Stimulated activated effector memory CD8-positive, alpha-beta T cell treated with anti-CD3 and anti-CD28 coated beads, Interleukin-12 subunit alpha, Interleukin-12 subunit beta, amount 100 ng/mL, for 72 hours (primary cell): ENCODE measurements around the gene UBD.

Source experiments
- ATAC-seq: fragments of 150-1000 bp; cut with Tn5 transposase; 2 replicates; pipeline ENCODE4 v1.10.0; 2021
- DNase-seq, 2 donors: peaks; one replicate each; pipeline ENCODE4 v3.0.0; 2021 to 2022; ENCODE audit warnings: low spot score in 2 of 2
- H3K27ac Mint-ChIP-seq: one replicate; pipeline ENCODE4 v1.8.0; 2022; ENCODE audit warnings: mild to moderate bottlenecking, mixed read lengths
- H3K36me3 Mint-ChIP-seq: one replicate; pipeline ENCODE4 v1.8.0; 2022; ENCODE audit warnings: mild to moderate bottlenecking, mixed read lengths
- H3K4me1 Mint-ChIP-seq: one replicate; pipeline ENCODE4 v1.8.0; 2022; ENCODE audit warnings: mixed read lengths
- H3K4me3 Mint-ChIP-seq: one replicate; pipeline ENCODE4 v1.8.0; 2022; ENCODE audit warnings: mild to moderate bottlenecking, mixed read lengths
- H3K9me3 Mint-ChIP-seq: one replicate; pipeline ENCODE4 v1.8.0; 2022; ENCODE audit warnings: mixed read lengths

The UBD gene

GRCh38 chr6:29559524-29560287, at the start of gene UBD:
TSS of gene UBD (minus strand) at chr6:29559732. CDS start at chr6:29559701, 31 bp downstream.
- Mint-ChIP-seq H3K9me3 (no peaks in the 10 kb centered on the region), H3K4me1 (peaks cover 5% of the 10 kb centered on the region)
- no peak for ATAC-seq

GRCh38 chr6:29608131-29608530, 48.6 kb upstream of the UBD start:
- Mint-ChIP-seq H3K27ac (no peak overlapping the region), H3K4me3 (no peak overlapping the region), H3K36me3 (peaks cover 28% of the 10 kb centered on the region), H3K4me1 (no peaks in the 10 kb centered on the region), H3K9me3 (no peaks in the 10 kb centered on the region)
- ATAC-seq (no peak), DNase-seq (no peak)

More at GRCh38 chr6:29559524-29560287, at the start of gene UBD:
- H3K27ac Mint-ChIP-seq: no peak within 1 kb of the TSS
- no peaks in the 10 kb centered on the region for H3K36me3 Mint-ChIP-seq
- no peak within 1 kb of the TSS for H3K4me3 Mint-ChIP-seq
- peak in 1 of 2 donors; percentile 29 for DNase-seq

- DNase-seq (no peak), ATAC-seq (no peak)
- peak overlapping the region; percentile 39 for H3K27ac Mint-ChIP-seq
- H3K36me3 Mint-ChIP-seq: peaks cover 10% of the 10 kb centered on the region
- no peak overlapping the region for H3K4me3 Mint-ChIP-seq
- no peaks in the 10 kb centered on the region for H3K4me1 Mint-ChIP-seq
- no peaks in the 10 kb centered on the region for H3K9me3 Mint-ChIP-seq
Observed at GRCh38 chr6:29603930-29604329, 44.4 kb upstream of the UBD start.

- no peaks in the 10 kb centered on the region for H3K9me3 Mint-ChIP-seq
- ATAC-seq (no peak), DNase-seq (no peak)
- H3K4me1 Mint-ChIP-seq: no peaks in the 10 kb centered on the region
- peaks cover 10% of the 10 kb centered on the region for H3K36me3 Mint-ChIP-seq
- H3K4me3 Mint-ChIP-seq: no peak overlapping the region
- H3K27ac Mint-ChIP-seq: peak overlapping the region; percentile 39
Observed at GRCh38 chr6:29603456-29603855, 43.9 kb upstream of the UBD start.

GRCh38 chr6:29602564-29603361, 43.2 kb upstream of the UBD start:
- peak overlapping the region; percentile 13 for H3K27ac Mint-ChIP-seq
- H3K4me3 Mint-ChIP-seq: no peak overlapping the region
- ATAC-seq: no peak

GRCh38 chr6:29598172-29598747, 38.7 kb upstream of the UBD start:
- no peak overlapping the region for H3K4me3 Mint-ChIP-seq
- no peaks in the 10 kb centered on the region for H3K9me3 Mint-ChIP-seq
- no peak for DNase-seq
- ATAC-seq: no peak
- H3K27ac Mint-ChIP-seq: no peak overlapping the region
- no peaks in the 10 kb centered on the region for H3K36me3 Mint-ChIP-seq
- no peaks in the 10 kb centered on the region for H3K4me1 Mint-ChIP-seq

More at GRCh38 chr6:29602564-29603361, 43.2 kb upstream of the UBD start:
- no peak for DNase-seq
- Mint-ChIP-seq H3K9me3 (no peaks in the 10 kb centered on the region), H3K36me3 (peaks cover 10% of the 10 kb centered on the region), H3K4me1 (no peaks in the 10 kb centered on the region)

GRCh38 chr6:29597184-29597583, 37.7 kb upstream of the UBD start:
- ATAC-seq (no peak), DNase-seq (no peak)
- H3K4me1 Mint-ChIP-seq: no peaks in the 10 kb centered on the region
- no peak overlapping the region for H3K27ac Mint-ChIP-seq
- no peaks in the 10 kb centered on the region for H3K36me3 Mint-ChIP-seq
- no peaks in the 10 kb centered on the region for H3K9me3 Mint-ChIP-seq
- H3K4me3 Mint-ChIP-seq: no peak overlapping the region

- no peak overlapping the region for H3K27ac Mint-ChIP-seq
- no peaks in the 10 kb centered on the region for H3K9me3 Mint-ChIP-seq
- H3K4me3 Mint-ChIP-seq: no peak overlapping the region
- H3K4me1 Mint-ChIP-seq: no peaks in the 10 kb centered on the region
- no peaks in the 10 kb centered on the region for H3K36me3 Mint-ChIP-seq
- ATAC-seq (no peak), DNase-seq (no peak)
Observed at GRCh38 chr6:29596381-29596900, 36.9 kb upstream of the UBD start.

GRCh38 chr6:29593199-29593855, 33.8 kb upstream of the UBD start:
- no peaks in the 10 kb centered on the region for H3K9me3 Mint-ChIP-seq
- no peak overlapping the region for H3K27ac Mint-ChIP-seq

GRCh38 chr6:29591677-29592076, 32.1 kb upstream of the UBD start:
- Mint-ChIP-seq H3K4me1 (no peaks in the 10 kb centered on the region), H3K36me3 (no peaks in the 10 kb centered on the region), H3K27ac (no peak overlapping the region), H3K4me3 (no peak overlapping the region), H3K9me3 (no peaks in the 10 kb centered on the region)
- DNase-seq: no peak
- no peak for ATAC-seq

More at GRCh38 chr6:29593199-29593855, 33.8 kb upstream of the UBD start:
- Mint-ChIP-seq H3K36me3 (no peaks in the 10 kb centered on the region), H3K4me1 (no peaks in the 10 kb centered on the region), H3K4me3 (no peak overlapping the region)
- ATAC-seq (no peak), DNase-seq (no peak)

- H3K4me3 Mint-ChIP-seq: no peak overlapping the region
- ATAC-seq: no peak
- H3K4me1 Mint-ChIP-seq: no peaks in the 10 kb centered on the region
- H3K36me3 Mint-ChIP-seq: no peaks in the 10 kb centered on the region
- DNase-seq: no peak
- H3K27ac Mint-ChIP-seq: no peak overlapping the region
- no peaks in the 10 kb centered on the region for H3K9me3 Mint-ChIP-seq
Observed at GRCh38 chr6:29590218-29590808, 30.8 kb upstream of the UBD start.

GRCh38 chr6:29589423-29590048, 30.0 kb upstream of the UBD start:
- no peaks in the 10 kb centered on the region for H3K36me3 Mint-ChIP-seq
- H3K9me3 Mint-ChIP-seq: no peaks in the 10 kb centered on the region
- no peaks in the 10 kb centered on the region for H3K4me1 Mint-ChIP-seq
- H3K4me3 Mint-ChIP-seq: no peak overlapping the region
- DNase-seq (peak; percentile 41 to 68), ATAC-seq (no peak)
- no peak overlapping the region for H3K27ac Mint-ChIP-seq

- no peaks in the 10 kb centered on the region for H3K9me3 Mint-ChIP-seq
- no peak within 1 kb of the TSS for H3K27ac Mint-ChIP-seq
- H3K4me1 Mint-ChIP-seq: no peaks in the 10 kb centered on the region
- DNase-seq (no peak), ATAC-seq (no peak)
- no peaks in the 10 kb centered on the region for H3K36me3 Mint-ChIP-seq
- H3K4me3 Mint-ChIP-seq: no peak within 1 kb of the TSS
Observed at GRCh38 chr6:29584821-29585220, 25.3 kb upstream of the UBD start, which contains the start of gene OR2H2. TSS of gene OR2H2 (plus strand) at chr6:29585121. CDS start at chr6:29587945, 2,824 bp downstream.

GRCh38 chr6:29577544-29577943, 18.0 kb upstream of the UBD start:
- Mint-ChIP-seq H3K9me3 (no peaks in the 10 kb centered on the region), H3K27ac (no peak overlapping the region), H3K36me3 (no peaks in the 10 kb centered on the region), H3K4me1 (no peaks in the 10 kb centered on the region), H3K4me3 (no peak overlapping the region)
- no peak for ATAC-seq
- DNase-seq: no peak
